Aorta (tissue), 4 donors: Measurements from ENCODE around the gene NID1. TPM values are rescaled to one million over a fixed set of nuclear protein-coding genes. Genes with fewer than 3 reads are reported as not detected.

Experiments
- polyA plus RNA-seq, 2 donors: library from polyadenylated mRNA; stranded (reverse); fragments of 200-250 nt; gene quantifications; one replicate each; pipeline ENCODE4 v1.2.3, GENCODE V29; 2013
- total RNA-seq, 2 donors: library from RNA; stranded (reverse); fragmentation: NEBNext Ultra II Directional; extraction: Animal tissue kit (Norgen Biotek cat#: 25700); gene quantifications; one replicate each; pipeline ENCODE4 v1.2.1, GENCODE V29; 2021
- donor health status: healthy with polysubstance abuse.
- donor health status: Bipolar disorder and iron deficiency.
- donor health status: DM: no; HTN: no; CAD: no.
- donor health status: DM: yes; HTN: yes; CAD: no.

The NID1 gene
- total and polyA plus RNA-seq, 4 donors, result 11.0 to 69.5 (median 60.4) TPM

Other genes starting within 250 kb of the NID1 start
- gene LYST, start 198.2 kb downstream of the NID1 start, total RNA-seq, result 10 to 100 TPM; 40.0 to 63.3 TPM
- gene LYST, start 198.2 kb downstream of the NID1 start, polyA plus RNA-seq, result 10 to 100 TPM in 1 of 2 donors, 1 to 10 TPM in 1; 4.1 to 13.6 TPM
- 10 to 100 TPM; 19.2 to 21.3 TPM for gene GPR137B, start 77.4 kb upstream of the NID1 start, total RNA-seq
- gene GPR137B, start 77.4 kb upstream of the NID1 start, polyA plus RNA-seq, result 10 to 100 TPM; 15.4 to 19.8 TPM
- gene ERO1B, start 216.9 kb upstream of the NID1 start, total RNA-seq, result 10 to 100 TPM in 1 of 2 donors, 1 to 10 TPM in 1; 9.6 to 12.9 TPM
- 1 to 10 TPM; 1.9 to 8.9 TPM for gene ERO1B, start 216.9 kb upstream of the NID1 start, polyA plus RNA-seq